GM06990 (cell line): ENCODE measurements around the gene NSMCE3.

Experiments used
- DNase-seq: peaks from one replicate; pipeline ENCODE4 v3.0.0-alpha.2; 2011; ENCODE audit not compliant: insufficient read length; ENCODE audit errors: extremely low read depth
- H3K27me3 ChIP-seq: replicated peaks from 2 replicates; pipeline ENCODE4 v1.6.0; 2011; ENCODE audit warnings: low read length; ENCODE audit not compliant: control insufficient read depth, insufficient read depth
- H3K36me3 ChIP-seq: 2 replicates; pipeline ENCODE4 v1.5.1; 2011; ENCODE audit warnings: low read length; ENCODE audit not compliant: control insufficient read depth, insufficient read depth
- H3K4me3 ChIP-seq: replicated peaks from 2 replicates; pipeline ENCODE4 v1.5.1; 2011; ENCODE audit warnings: low read depth, mild to moderate bottlenecking, control low read depth, low read length
- CTCF ChIP-seq: IDR thresholded peaks from 2 replicates; pipeline ENCODE4 v1.5.1; 2011; ENCODE audit warnings: low read length, control low read depth, mild to moderate bottlenecking, inconsistent platforms; ENCODE audit not compliant: insufficient read depth, poor library complexity, severe bottlenecking

NSMCE3 gene

DNA sequence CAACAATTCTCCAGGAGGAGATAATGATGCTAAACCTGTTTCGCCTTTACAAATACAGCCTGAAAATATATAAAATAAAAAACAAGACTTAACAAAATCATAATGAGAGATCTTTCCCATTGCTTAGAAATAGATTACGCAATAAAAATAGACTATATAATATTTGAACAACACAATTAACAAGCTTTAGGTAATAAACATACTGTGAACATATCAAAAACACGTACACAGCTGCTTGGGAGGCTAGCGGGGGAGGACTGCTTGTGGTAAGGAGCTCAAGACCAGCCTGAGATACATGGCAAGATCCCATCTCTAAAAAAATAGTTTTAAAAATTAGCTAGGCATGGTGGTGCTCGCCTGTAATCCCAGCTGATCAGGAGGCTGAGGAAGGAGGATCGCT is 8.7 kb downstream of the NSMCE3 start:
- Histone ChIP-seq H3K36me3 (no peaks in the 10 kb centered on the region), H3K4me3 (no peak overlapping the region), H3K27me3 (no peaks in the 10 kb centered on the region)
- TF ChIP-seq CTCF, result no peak
- DNase-seq, result no peak

DNA sequence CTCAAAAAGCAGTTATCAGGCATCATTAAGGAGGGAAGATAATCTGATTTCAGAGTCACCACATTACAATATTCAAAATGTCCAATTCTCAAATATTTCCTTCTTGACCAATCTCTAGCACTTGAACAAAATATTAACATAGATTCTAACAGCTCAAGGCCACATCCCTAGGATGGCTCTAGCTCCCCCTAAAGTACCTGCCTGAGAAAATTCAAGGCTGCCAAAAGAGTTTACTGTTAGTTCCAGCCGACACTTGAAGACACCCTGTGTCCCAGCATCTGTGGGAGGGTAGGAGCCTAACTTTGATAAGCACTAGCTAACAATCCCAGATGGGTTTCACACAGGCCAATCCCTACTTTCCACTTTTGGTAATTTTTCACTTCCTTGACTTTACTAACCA is 10.4 kb downstream of the NSMCE3 start:
- peak; percentile 10 for TF ChIP-seq CTCF
- DNase-seq, result no peak
- no peaks in the 10 kb centered on the region for H3K27me3 ChIP-seq
- H3K4me3 ChIP-seq, result no peak overlapping the region
- no peaks in the 10 kb centered on the region for H3K36me3 ChIP-seq

DNA sequence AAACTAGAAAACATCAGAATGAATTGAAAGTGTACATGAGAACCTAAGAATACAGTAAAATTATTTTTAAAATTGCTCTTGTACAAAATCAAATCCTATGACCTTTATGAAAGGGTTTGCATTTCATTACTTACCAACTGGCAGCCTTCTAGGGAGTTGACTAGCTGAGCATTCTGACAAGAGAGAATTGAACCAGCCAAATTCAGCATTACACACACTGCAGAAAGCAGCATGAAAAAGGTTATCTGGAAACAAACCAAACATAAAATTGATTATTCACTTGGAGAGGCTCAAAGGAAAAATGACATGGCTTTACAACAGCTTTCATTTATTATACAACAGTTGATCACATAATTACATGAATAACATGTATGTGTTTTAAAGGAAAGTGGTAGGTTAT is 17.4 kb downstream of the NSMCE3 start:
- H3K27me3 ChIP-seq, result no peaks in the 10 kb centered on the region
- no peak for DNase-seq
- TF ChIP-seq CTCF, result no peak
- no peaks in the 10 kb centered on the region for H3K36me3 ChIP-seq
- no peak overlapping the region for H3K4me3 ChIP-seq

DNA sequence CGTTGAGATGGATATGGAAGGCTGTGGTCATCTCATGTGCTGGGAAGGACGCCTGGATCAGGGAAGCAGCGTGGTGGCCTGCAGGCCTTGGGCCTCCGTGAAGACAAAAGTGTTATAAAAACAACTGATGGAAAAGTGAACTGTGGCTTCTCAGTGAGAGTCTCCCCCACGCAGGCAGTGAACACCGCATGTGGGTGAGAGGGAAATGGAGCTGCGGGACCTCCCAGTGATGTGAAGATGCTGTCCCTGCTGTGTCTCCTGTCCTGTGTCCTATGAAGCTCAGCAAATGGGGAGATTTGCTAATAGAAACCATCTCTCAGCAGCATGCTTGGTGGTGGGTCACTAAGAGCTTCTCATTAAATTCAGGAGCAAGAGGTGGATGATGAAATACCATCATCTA is 25.1 kb downstream of the NSMCE3 start:
- TF ChIP-seq CTCF, result no peak
- Histone ChIP-seq H3K36me3 (no peaks in the 10 kb centered on the region), H3K27me3 (no peaks in the 10 kb centered on the region), H3K4me3 (no peak overlapping the region)
- DNase-seq, result no peak

DNA sequence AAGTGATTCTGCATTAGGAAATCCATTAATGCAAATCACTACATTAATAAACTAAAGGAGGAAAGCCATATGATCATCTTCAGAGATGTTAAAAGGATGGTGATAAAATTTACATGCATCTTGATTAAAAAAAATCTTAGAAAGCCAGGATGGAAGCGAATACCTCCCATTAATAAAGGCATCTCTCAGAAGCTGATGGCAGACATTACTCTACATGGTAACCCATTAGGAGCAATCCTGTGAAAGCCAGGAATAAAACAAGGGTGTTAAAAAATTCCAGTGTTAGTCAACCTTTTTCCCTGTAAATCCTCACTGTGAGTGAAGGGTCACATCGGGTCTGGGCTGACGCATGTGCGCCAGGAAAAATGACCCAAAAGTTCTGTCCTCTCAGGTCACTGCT is 25.5 kb downstream of the NSMCE3 start:
- no peak for DNase-seq
- H3K36me3 ChIP-seq, result no peaks in the 10 kb centered on the region
- no peak for TF ChIP-seq CTCF
- H3K27me3 ChIP-seq, result no peaks in the 10 kb centered on the region
- no peak overlapping the region for H3K4me3 ChIP-seq
